Tibial nerve (tissue), 4 donors: ENCODE data around the gene TCEA3. TPM values are rescaled to one million over a fixed set of nuclear protein-coding genes. Genes with fewer than 3 reads are reported as not detected.
A peak's percentile ranks its signal among the peaks of the same experiment; 100 is the strongest.

Source experiments
- DNase-seq, 2 donors: peaks; one replicate each; pipeline ENCODE4 v3.0.0-alpha.2; 2019; ENCODE audit warnings: low spot score in 2 of 2
- H3K27ac ChIP-seq, 4 donors: fragments of 200-600 bp; sonication (generic) in 3 of 4; one replicate each; pipeline ENCODE4 v1.5.1; 2017 to 2019; ENCODE audit warnings: mild to moderate bottlenecking in 1 of 4
- H3K27me3 ChIP-seq, 2 donors: fragments of 200-600 bp; sonication (generic) in 1 of 2; one replicate each; pipeline versions ENCODE4 v1.5.1 to v1.6.0; 2017 to 2019
- H3K36me3 ChIP-seq, 3 donors: fragments of 200-600 bp; sonication (generic); one replicate each; pipeline ENCODE4 v1.5.1; 2018 to 2019
- H3K4me1 ChIP-seq, 4 donors: fragments of 200-600 bp; sonication (generic) in 3 of 4; one replicate each; pipeline ENCODE4 v1.5.1; 2017 to 2019
- H3K4me3 ChIP-seq, 4 donors: fragments of 200-600 bp; sonication (generic) in 3 of 4; one replicate each; pipeline ENCODE4 v1.5.1; 2017 to 2019; ENCODE audit warnings: mild to moderate bottlenecking in 1 of 4, moderate library complexity in 1 of 4
- H3K9me3 ChIP-seq, 4 donors: fragments of 200-600 bp; sonication (generic) in 3 of 4; one replicate each; pipeline ENCODE4 v1.5.1; 2017 to 2019
- CTCF ChIP-seq, 5 experiments: fragments of 200-600 bp in 3 of 5; fragments of 450-650 bp in 2 of 5; sonication (generic) in 3 of 5; IDR thresholded peaks; one replicate each; pipeline ENCODE4 v1.5.1; 2016 to 2019; ENCODE audit warnings: antibody characterized with exemption in 5 of 5, mild to moderate bottlenecking in 3 of 5, moderate library complexity in 2 of 5
- EP300 ChIP-seq, 2 donors: sonication (generic); formaldehyde crosslinking; IDR thresholded peaks; one replicate each; pipeline ENCODE4 v1.6.1; 2017; ENCODE audit warnings: antibody characterized with exemption in 2 of 2, mild to moderate bottlenecking in 1 of 2
- POLR2A ChIP-seq, 2 donors: fragments of 450-650 bp; IDR thresholded peaks; one replicate each; pipeline ENCODE4 v1.6.1; 2017; ENCODE audit warnings: antibody characterized with exemption in 2 of 2, mild to moderate bottlenecking in 2 of 2, moderate library complexity in 2 of 2
- WGBS, 2 donors: methylation state at CpG; one replicate each; pipeline ENCODE4 v1.1.5; 2018; 5-methylcytosine and 5-hydroxymethylcytosine counted together
- total RNA-seq, 4 donors: library from RNA; depleted of rRNA; stranded (reverse); fragments of >200 nt; gene quantifications; one replicate each; pipeline ENCODE4 v1.1.0, GENCODE V29; 2016

Gene TCEA3
- total RNA-seq, 4 donors from 2014 or later = 21.0 to 48.5 (median 38.8) TPM

GRCh38 chr1:23389837-23390321 lies 34.7 kb downstream of the TCEA3 start:
- Histone ChIP-seq H3K4me1 (peaks cover 0 to 26% (median 7%) of the 10 kb centered on the region in 4 donors), H3K4me3 (no peak overlapping the region), H3K27me3 (no peaks in the 10 kb centered on the region), H3K9me3 (no peaks in the 10 kb centered on the region), H3K27ac (no peak overlapping the region), H3K36me3 (peaks cover 0 to 17% (median 0%) of the 10 kb centered on the region in 3 donors)
- WGBS, 2 donors = 67 to 73% methylated on average over 9 of the region's 9 CpGs
- no peak for DNase-seq
- TF ChIP-seq POLR2A (IDR thresholded peaks at IDR 0.05) = no peak
- no peak for TF ChIP-seq CTCF (IDR thresholded peaks at IDR 0.05)
- TF ChIP-seq EP300 (IDR thresholded peaks at IDR 0.05) = no peak

- TF ChIP-seq EP300 (IDR thresholded peaks at IDR 0.05) = no peak
- TF ChIP-seq POLR2A (IDR thresholded peaks at IDR 0.05) = no peak
- TF ChIP-seq CTCF (IDR thresholded peaks at IDR 0.05) = no peak
- Histone ChIP-seq H3K27me3 (no peaks in the 10 kb centered on the region), H3K36me3 (peaks cover 0 to 31% (median 0%) of the 10 kb centered on the region in 3 donors), H3K9me3 (no peaks in the 10 kb centered on the region), H3K27ac (no peak overlapping the region), H3K4me1 (peaks cover 0 to 18% (median 2%) of the 10 kb centered on the region in 4 donors), H3K4me3 (no peak overlapping the region)
- WGBS, 2 donors = 85 to 88% methylated on average over 8 of the region's 8 CpGs
- no peak for DNase-seq
These were observed 37.1 kb downstream of the TCEA3 start for GRCh38 chr1:23387494-23387893.

- DNase-seq = no peak
- no peak for TF ChIP-seq EP300 (IDR thresholded peaks at IDR 0.05)
- no peak for TF ChIP-seq POLR2A (IDR thresholded peaks at IDR 0.05)
- no peak for TF ChIP-seq CTCF (IDR thresholded peaks at IDR 0.05)
- H3K4me1 ChIP-seq = peaks cover 0 to 20% (median 2%) of the 10 kb centered on the region in 4 donors
- 69 to 76% methylated on average over 14 of the region's 14 CpGs for WGBS, 2 donors
- peak overlapping the region in 1 of 4 donors; percentile 60 for H3K27ac ChIP-seq
- H3K27me3 ChIP-seq = no peaks in the 10 kb centered on the region
- H3K4me3 ChIP-seq = no peak overlapping the region
- no peaks in the 10 kb centered on the region for H3K9me3 ChIP-seq
- H3K36me3 ChIP-seq = peaks cover 0 to 44% (median 3%) of the 10 kb centered on the region in 3 donors
These were observed 39.4 kb downstream of the TCEA3 start for GRCh38 chr1:23385119-23385621.

GRCh38 chr1:23384312-23385058 lies 40.1 kb downstream of the TCEA3 start:
- H3K36me3 ChIP-seq = peaks cover 0 to 44% (median 3%) of the 10 kb centered on the region in 3 donors
- peak overlapping the region in 2 of 4 donors; percentile 35 to 60 for H3K27ac ChIP-seq
- no peak for TF ChIP-seq EP300 (IDR thresholded peaks at IDR 0.05)
- no peak for TF ChIP-seq CTCF (IDR thresholded peaks at IDR 0.05)
- no peak for TF ChIP-seq POLR2A (IDR thresholded peaks at IDR 0.05)
- no peaks in the 10 kb centered on the region for H3K27me3 ChIP-seq
- no peak overlapping the region for H3K4me3 ChIP-seq
- 78 to 85% methylated on average over 11 of the region's 11 CpGs for WGBS, 2 donors
- no peak for DNase-seq
- no peaks in the 10 kb centered on the region for H3K9me3 ChIP-seq
- peaks cover 0 to 26% (median 3%) of the 10 kb centered on the region in 4 donors for H3K4me1 ChIP-seq
